ENCODE results near the gene ZMYND11.

DNA sequence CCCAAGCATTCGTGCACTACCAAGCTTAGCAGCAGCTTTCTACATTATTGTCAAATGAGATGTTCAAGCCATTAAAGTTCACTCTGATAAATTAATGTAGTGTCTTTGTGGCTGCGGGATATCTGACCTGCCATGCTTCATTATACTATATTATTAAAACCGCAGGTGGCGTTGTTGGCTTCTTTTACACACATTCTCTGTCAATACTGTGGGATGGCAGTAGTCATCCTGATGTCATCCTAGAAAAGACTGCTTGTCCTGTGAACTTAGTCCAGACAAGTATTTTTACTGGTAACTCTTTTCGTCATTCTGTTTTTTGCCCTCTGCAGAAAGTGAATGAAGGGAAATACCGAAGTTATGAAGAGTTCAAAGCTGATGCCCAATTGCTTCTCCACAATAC is 103.9 kb downstream of the ZMYND11 start:
- TF ChIP-seq, protein P1, sequence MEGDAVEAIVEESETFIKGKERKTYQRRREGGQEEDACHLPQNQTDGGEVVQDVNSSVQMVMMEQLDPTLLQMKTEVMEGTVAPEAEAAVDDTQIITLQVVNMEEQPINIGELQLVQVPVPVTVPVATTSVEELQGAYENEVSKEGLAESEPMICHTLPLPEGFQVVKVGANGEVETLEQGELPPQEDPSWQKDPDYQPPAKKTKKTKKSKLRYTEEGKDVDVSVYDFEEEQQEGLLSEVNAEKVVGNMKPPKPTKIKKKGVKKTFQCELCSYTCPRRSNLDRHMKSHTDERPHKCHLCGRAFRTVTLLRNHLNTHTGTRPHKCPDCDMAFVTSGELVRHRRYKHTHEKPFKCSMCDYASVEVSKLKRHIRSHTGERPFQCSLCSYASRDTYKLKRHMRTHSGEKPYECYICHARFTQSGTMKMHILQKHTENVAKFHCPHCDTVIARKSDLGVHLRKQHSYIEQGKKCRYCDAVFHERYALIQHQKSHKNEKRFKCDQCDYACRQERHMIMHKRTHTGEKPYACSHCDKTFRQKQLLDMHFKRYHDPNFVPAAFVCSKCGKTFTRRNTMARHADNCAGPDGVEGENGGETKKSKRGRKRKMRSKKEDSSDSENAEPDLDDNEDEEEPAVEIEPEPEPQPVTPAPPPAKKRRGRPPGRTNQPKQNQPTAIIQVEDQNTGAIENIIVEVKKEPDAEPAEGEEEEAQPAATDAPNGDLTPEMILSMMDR (IDR thresholded peaks at IDR 0.05) = no peak
- TF ChIP-seq EZH2 (IDR thresholded peaks at IDR 0.05; ENCODE audit: borderline replicate concordance, insufficient read depth, low read depth, low read length, poor library complexity, severe bottlenecking) = no peak
